Activated T-helper 17 cell treated with anti-CD3 and anti-CD28 coated beads, Interleukin-2, amount 50 U/mL, for 72 hours (primary cell): ENCODE data around the gene PRDM15. TPM values are rescaled to one million over a fixed set of nuclear protein-coding genes. Genes with fewer than 3 reads are reported as not detected.

ENCODE experiments used
- ATAC-seq: fragments of 150-1000 bp; cut with Tn5 transposase; replicated peaks from 2 replicates; pipeline ENCODE4 v1.10.0; 2021; ENCODE audit warnings: mild to moderate bottlenecking, moderate library complexity
- H3K27ac Mint-ChIP-seq: one replicate; pipeline ENCODE4 v1.8.0; 2022; ENCODE audit warnings: mixed read lengths
- H3K27me3 Mint-ChIP-seq: one replicate; pipeline ENCODE4 v1.8.0; 2022; ENCODE audit warnings: mixed read lengths
- H3K36me3 Mint-ChIP-seq: one replicate; pipeline ENCODE4 v1.8.0; 2022; ENCODE audit warnings: low read depth, mild to moderate bottlenecking, mixed read lengths
- H3K4me1 Mint-ChIP-seq: one replicate; pipeline ENCODE4 v1.8.0; 2022; ENCODE audit warnings: mixed read lengths
- H3K4me3 Mint-ChIP-seq: one replicate; pipeline ENCODE4 v1.8.0; 2022; ENCODE audit warnings: mild to moderate bottlenecking, mixed read lengths
- H3K9me3 Mint-ChIP-seq: one replicate; pipeline ENCODE4 v1.8.0; 2022; ENCODE audit warnings: mixed read lengths
- total RNA-seq, 2 donors: library from RNA; stranded (reverse); gene quantifications; one replicate each; pipeline ENCODE4 v1.2.3, GENCODE V29; 2022

Gene PRDM15
- total RNA-seq, 2 donors from 2014 or later: 17.1 to 17.6 TPM

GRCh38 chr21:41769521-41769920 is 109.6 kb downstream of the PRDM15 start:
- no peak overlapping the region for H3K27ac Mint-ChIP-seq
- H3K36me3 Mint-ChIP-seq: peaks cover 11% of the 10 kb centered on the region
- H3K4me3 Mint-ChIP-seq: peak overlapping the region; percentile 78
- peaks cover 11% of the 10 kb centered on the region for H3K4me1 Mint-ChIP-seq
- no peak for ATAC-seq
- H3K27me3 Mint-ChIP-seq: peaks cover 66% of the 10 kb centered on the region
- H3K9me3 Mint-ChIP-seq: no peaks in the 10 kb centered on the region

GRCh38 chr21:41769111-41769510 is 110.0 kb downstream of the PRDM15 start:
- peaks cover 11% of the 10 kb centered on the region for H3K4me1 Mint-ChIP-seq
- peak overlapping the region; percentile 78 for H3K4me3 Mint-ChIP-seq
- H3K27ac Mint-ChIP-seq: no peak overlapping the region
- H3K9me3 Mint-ChIP-seq: no peaks in the 10 kb centered on the region
- H3K36me3 Mint-ChIP-seq: peaks cover 11% of the 10 kb centered on the region
- ATAC-seq: no peak
- H3K27me3 Mint-ChIP-seq: peaks cover 66% of the 10 kb centered on the region

GRCh38 chr21:41768437-41769042 is 110.6 kb downstream of the PRDM15 start:
- Mint-ChIP-seq H3K36me3 (peaks cover 11% of the 10 kb centered on the region), H3K4me1 (peaks cover 11% of the 10 kb centered on the region), H3K27me3 (peaks cover 67% of the 10 kb centered on the region), H3K4me3 (peak overlapping the region; percentile 78), H3K9me3 (no peaks in the 10 kb centered on the region), H3K27ac (no peak overlapping the region)
- peak; percentile 53 for ATAC-seq

GRCh38 chr21:41767606-41768436 is 111.3 kb downstream of the PRDM15 start:
- H3K9me3 Mint-ChIP-seq: no peaks in the 10 kb centered on the region
- peaks cover 11% of the 10 kb centered on the region for H3K36me3 Mint-ChIP-seq
- peaks cover 11% of the 10 kb centered on the region for H3K4me1 Mint-ChIP-seq
- ATAC-seq: peak; percentile 39
- H3K27ac Mint-ChIP-seq: peak overlapping the region; percentile 39
- H3K27me3 Mint-ChIP-seq: peaks cover 66% of the 10 kb centered on the region
- H3K4me3 Mint-ChIP-seq: peak overlapping the region; percentile 78

GRCh38 chr21:41766883-41767605 is 112.1 kb downstream of the PRDM15 start, which contains the start of gene RIPK4:
TSS of gene RIPK4 (minus strand) at chr21:41767052. CDS start at chr21:41767041, 11 bp downstream.
- H3K4me3 Mint-ChIP-seq: peak within 1 kb of the TSS; percentile 78
- H3K9me3 Mint-ChIP-seq: no peaks in the 10 kb centered on the region
- ATAC-seq: peak; percentile 79
- peaks cover 11% of the 10 kb centered on the region for H3K36me3 Mint-ChIP-seq
- H3K27me3 Mint-ChIP-seq: peaks cover 64% of the 10 kb centered on the region
- peak within 1 kb of the TSS; percentile 39 for H3K27ac Mint-ChIP-seq
- H3K4me1 Mint-ChIP-seq: peaks cover 11% of the 10 kb centered on the region

DNA sequence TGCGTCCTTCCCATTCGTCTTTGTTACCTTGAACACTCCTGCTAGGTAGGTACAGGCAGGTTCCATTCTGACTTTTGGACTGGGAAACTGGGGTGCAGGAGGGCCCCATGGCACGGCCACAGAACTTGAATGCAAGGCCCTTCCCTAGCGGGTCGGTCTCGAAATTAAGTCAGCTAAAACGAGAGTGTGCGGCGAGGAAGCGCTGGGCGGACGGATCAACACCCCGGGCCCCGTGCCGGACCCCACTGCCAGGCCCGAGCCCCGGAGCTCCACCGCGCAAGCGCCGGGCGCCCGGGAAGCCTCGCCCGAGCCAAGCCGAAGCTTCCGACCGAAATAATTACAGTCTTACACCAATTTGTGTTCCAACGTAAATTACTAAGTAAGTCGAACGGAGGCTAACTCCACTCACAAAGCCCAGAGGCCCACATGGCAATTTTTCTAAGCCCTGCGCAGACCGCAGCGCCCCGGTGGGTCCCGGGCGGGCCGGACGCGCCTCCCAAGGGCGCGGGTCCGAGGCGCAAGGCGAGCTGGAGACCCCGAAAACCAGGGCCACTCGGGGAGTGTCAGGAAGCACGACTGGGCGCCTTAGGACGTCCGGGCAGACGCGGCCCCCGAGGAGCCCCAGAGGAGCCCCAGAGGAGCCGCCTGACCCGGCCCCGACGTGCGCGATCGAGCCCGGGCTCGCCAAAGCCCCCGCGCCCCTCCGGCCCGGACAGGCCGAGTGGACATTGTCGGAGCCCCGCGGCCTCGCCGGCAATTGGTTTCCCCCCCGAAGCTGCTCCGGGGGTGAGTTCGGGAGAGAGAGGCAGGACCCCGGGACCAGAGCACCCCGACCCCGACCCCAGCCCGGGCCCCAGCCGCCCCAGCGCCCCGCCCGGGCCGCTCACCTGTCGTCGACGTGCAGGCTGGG is 112.9 kb downstream of the PRDM15 start:
- peaks cover 72% of the 10 kb centered on the region for H3K27me3 Mint-ChIP-seq
- no peak overlapping the region for H3K27ac Mint-ChIP-seq
- peak overlapping the region; percentile 78 for H3K4me3 Mint-ChIP-seq
- peaks cover 11% of the 10 kb centered on the region for H3K36me3 Mint-ChIP-seq
- no peak for ATAC-seq
- H3K9me3 Mint-ChIP-seq: no peaks in the 10 kb centered on the region
- H3K4me1 Mint-ChIP-seq: peaks cover 11% of the 10 kb centered on the region

- Mint-ChIP-seq H3K4me1 (peaks cover 11% of the 10 kb centered on the region), H3K9me3 (no peaks in the 10 kb centered on the region), H3K4me3 (peak overlapping the region; percentile 10), H3K36me3 (peaks cover 11% of the 10 kb centered on the region), H3K27me3 (peaks cover 71% of the 10 kb centered on the region), H3K27ac (no peak overlapping the region)
- ATAC-seq: no peak
Observed at GRCh38 chr21:41765420-41765821, 113.7 kb downstream of the PRDM15 start.

DNA sequence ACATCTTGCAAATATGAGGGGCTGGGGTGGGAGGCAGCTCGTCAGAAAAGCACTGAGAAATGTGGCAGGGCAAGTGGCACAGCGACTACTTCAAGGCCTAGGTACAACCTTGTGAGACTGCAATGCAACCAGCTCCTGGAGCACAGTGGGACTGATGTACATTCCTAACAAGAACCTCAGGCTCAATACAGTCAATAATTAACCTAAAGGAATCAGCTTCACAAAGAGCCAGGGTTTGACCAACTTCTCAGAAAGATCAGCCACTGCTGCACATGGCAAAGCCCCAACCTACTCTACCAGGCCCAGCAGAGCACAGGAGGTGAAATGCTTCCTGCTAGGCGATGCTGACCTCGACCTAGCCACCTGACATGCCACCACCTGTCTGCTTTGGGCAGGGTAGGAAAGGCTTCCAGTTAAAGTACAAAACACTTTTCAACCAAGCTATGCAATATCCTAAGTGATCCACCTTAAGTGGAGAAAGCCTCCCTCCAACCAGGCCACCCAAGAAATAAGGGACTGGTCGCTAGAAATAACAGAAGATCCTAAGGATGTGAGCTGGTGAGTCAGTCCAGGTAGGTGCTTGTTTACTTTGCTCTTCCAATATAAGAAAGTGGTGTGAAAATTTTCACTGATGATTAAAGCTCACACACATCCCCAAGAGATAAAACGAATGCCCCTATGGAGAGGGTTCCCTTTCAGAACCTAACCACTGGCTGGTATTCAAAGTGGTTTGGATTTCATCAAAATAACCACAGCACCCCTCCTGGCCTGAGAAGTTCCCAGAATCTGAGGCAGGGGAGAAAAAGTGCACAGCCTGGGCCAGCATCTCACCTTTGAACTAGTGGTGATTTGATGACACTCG is 114.4 kb downstream of the PRDM15 start:
- no peak for ATAC-seq
- peaks cover 71% of the 10 kb centered on the region for H3K27me3 Mint-ChIP-seq
- H3K27ac Mint-ChIP-seq: no peak overlapping the region
- H3K36me3 Mint-ChIP-seq: peaks cover 11% of the 10 kb centered on the region
- H3K9me3 Mint-ChIP-seq: no peaks in the 10 kb centered on the region
- H3K4me3 Mint-ChIP-seq: peak overlapping the region; percentile 10
- peaks cover 11% of the 10 kb centered on the region for H3K4me1 Mint-ChIP-seq

GRCh38 chr21:41763996-41764395 is 115.1 kb downstream of the PRDM15 start:
- no peak for ATAC-seq
- H3K4me3 Mint-ChIP-seq: no peak overlapping the region
- peaks cover 11% of the 10 kb centered on the region for H3K4me1 Mint-ChIP-seq
- H3K27me3 Mint-ChIP-seq: peaks cover 68% of the 10 kb centered on the region
- H3K9me3 Mint-ChIP-seq: no peaks in the 10 kb centered on the region
- peaks cover 11% of the 10 kb centered on the region for H3K36me3 Mint-ChIP-seq
- H3K27ac Mint-ChIP-seq: no peak overlapping the region

GRCh38 chr21:41763398-41763931 is 115.7 kb downstream of the PRDM15 start:
- Mint-ChIP-seq H3K4me3 (no peak overlapping the region), H3K4me1 (peaks cover 11% of the 10 kb centered on the region), H3K27ac (no peak overlapping the region), H3K36me3 (peaks cover 11% of the 10 kb centered on the region), H3K27me3 (peaks cover 65% of the 10 kb centered on the region), H3K9me3 (no peaks in the 10 kb centered on the region)
- ATAC-seq: no peak

GRCh38 chr21:41762753-41763152 is 116.4 kb downstream of the PRDM15 start:
- H3K27me3 Mint-ChIP-seq: peaks cover 62% of the 10 kb centered on the region
- H3K36me3 Mint-ChIP-seq: peaks cover 9% of the 10 kb centered on the region
- no peak overlapping the region for H3K27ac Mint-ChIP-seq

DNA sequence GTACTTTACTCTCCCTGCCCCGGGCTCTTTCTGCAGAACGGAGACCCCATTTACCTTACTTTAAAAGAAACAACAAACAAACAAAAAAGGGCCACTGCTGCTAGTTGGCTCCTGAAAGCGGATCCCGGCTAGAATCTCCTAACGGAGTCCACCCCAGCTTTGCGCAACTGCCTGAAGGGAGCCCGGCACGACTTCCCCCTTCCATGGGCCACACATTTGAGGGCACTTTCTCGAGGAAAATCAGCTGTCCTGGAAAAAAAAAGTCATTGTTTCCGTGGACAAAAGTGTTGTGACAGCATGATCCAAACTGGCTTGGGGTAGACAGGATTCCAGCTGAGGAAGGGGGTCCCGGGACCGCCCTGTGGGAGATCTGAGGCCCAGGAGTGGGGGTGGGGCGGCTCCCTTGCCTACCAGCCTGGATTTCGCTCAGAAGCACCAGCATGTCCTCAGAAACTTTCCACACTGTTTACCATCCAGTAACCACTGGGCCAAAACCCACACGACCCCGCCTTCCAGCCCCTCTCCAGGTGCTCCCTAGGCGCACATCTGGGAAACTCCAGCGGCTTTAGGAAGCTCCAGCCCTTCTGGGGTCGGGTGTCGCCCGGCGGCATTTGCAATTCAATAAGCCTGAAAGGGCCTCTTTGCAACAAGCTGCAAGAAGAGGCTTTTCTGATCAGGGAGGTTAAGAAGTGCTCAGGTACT is 117.1 kb downstream of the PRDM15 start:
- Mint-ChIP-seq H3K36me3 (peaks cover 2% of the 10 kb centered on the region), H3K4me3 (no peak overlapping the region), H3K27ac (no peak overlapping the region), H3K4me1 (peaks cover 2% of the 10 kb centered on the region), H3K27me3 (peaks cover 56% of the 10 kb centered on the region), H3K9me3 (no peaks in the 10 kb centered on the region)
- ATAC-seq: no peak

More at GRCh38 chr21:41762753-41763152, 116.4 kb downstream of the PRDM15 start:
- Mint-ChIP-seq H3K4me3 (no peak overlapping the region), H3K9me3 (no peaks in the 10 kb centered on the region), H3K4me1 (peaks cover 8% of the 10 kb centered on the region)
- ATAC-seq: no peak
